ENCODE data around the gene TAS2R8. TPM values are rescaled to one million over a fixed set of nuclear protein-coding genes. Genes with fewer than 3 reads are reported as not detected.
"Not testable (repeated sequence)": the region's sequence is repeated elsewhere in the genome, so short reads cannot be mapped to it uniquely, and the experiment has no call there.

The TAS2R8 gene
- total RNA-seq, 4 donors from 2014 or later = not detected

DNA sequence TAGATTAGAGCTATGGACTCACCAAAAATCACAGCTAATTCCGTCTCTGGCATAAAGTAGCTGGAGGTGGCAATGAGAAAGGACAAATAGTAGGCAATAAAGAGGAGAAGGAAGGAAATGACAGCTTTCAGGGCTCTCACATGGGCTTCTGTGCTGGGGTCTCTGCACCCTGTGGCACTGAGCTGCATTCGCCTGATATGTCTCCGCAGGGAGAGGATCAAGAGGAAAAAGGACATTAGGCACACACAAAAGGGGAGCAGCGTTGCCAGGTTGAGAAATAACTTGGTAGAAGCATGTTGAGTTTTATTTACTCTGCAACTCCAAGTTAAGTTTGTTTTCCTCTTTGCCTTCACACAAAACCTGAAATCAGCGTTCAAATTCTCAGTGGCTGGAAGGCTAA is 5.3 kb downstream of the TAS2R8 start:
- WGBS, 2 donors = 49 to 51% methylated on average over 5 of the region's 5 CpGs
- no peaks in the 10 kb centered on the region for H3K4me1 ChIP-seq
- no peak overlapping the region for H3K4me3 ChIP-seq
- TF ChIP-seq EP300 (IDR thresholded peaks at IDR 0.05) = no peak
- no peaks in the 10 kb centered on the region for H3K9me3 ChIP-seq
- H3K36me3 ChIP-seq = no peaks in the 10 kb centered on the region
- DNase-seq (ENCODE audit: low spot score in 2 of 2) = no peak
- no peaks in the 10 kb centered on the region for H3K27me3 ChIP-seq
- no peak overlapping the region for H3K27ac ChIP-seq

- Histone ChIP-seq H3K4me3 (no peak overlapping the region), H3K27me3 (no peaks in the 10 kb centered on the region), H3K27ac (no peak overlapping the region), H3K9me3 (no peaks in the 10 kb centered on the region), H3K4me1 (no peaks in the 10 kb centered on the region), H3K36me3 (no peaks in the 10 kb centered on the region)
- TF ChIP-seq, protein P1, sequence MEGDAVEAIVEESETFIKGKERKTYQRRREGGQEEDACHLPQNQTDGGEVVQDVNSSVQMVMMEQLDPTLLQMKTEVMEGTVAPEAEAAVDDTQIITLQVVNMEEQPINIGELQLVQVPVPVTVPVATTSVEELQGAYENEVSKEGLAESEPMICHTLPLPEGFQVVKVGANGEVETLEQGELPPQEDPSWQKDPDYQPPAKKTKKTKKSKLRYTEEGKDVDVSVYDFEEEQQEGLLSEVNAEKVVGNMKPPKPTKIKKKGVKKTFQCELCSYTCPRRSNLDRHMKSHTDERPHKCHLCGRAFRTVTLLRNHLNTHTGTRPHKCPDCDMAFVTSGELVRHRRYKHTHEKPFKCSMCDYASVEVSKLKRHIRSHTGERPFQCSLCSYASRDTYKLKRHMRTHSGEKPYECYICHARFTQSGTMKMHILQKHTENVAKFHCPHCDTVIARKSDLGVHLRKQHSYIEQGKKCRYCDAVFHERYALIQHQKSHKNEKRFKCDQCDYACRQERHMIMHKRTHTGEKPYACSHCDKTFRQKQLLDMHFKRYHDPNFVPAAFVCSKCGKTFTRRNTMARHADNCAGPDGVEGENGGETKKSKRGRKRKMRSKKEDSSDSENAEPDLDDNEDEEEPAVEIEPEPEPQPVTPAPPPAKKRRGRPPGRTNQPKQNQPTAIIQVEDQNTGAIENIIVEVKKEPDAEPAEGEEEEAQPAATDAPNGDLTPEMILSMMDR (IDR thresholded peaks at IDR 0.05) = no peak
- no peak for TF ChIP-seq EP300 (IDR thresholded peaks at IDR 0.05)
- TF ChIP-seq POLR2A (IDR thresholded peaks at IDR 0.05) = no peak
- no peak for DNase-seq (ENCODE audit: low spot score in 2 of 2)
- 43 to 46% methylated on average over 2 of the region's 2 CpGs for WGBS, 2 donors
These were observed 12.9 kb downstream of the TAS2R8 start for GRCh38 chr12:10794222-10794621.

GRCh38 chr12:10791769-10792168 is 15.3 kb downstream of the TAS2R8 start:
- WGBS, 2 donors = 84 to 89% methylated on average over 4 of the region's 4 CpGs
- not testable (repeated sequence) for H3K27me3 ChIP-seq; DNase-seq (ENCODE audit: low spot score in 2 of 2); H3K9me3 ChIP-seq; H3K27ac ChIP-seq; H3K4me1 ChIP-seq; H3K36me3 ChIP-seq; H3K4me3 ChIP-seq

DNA sequence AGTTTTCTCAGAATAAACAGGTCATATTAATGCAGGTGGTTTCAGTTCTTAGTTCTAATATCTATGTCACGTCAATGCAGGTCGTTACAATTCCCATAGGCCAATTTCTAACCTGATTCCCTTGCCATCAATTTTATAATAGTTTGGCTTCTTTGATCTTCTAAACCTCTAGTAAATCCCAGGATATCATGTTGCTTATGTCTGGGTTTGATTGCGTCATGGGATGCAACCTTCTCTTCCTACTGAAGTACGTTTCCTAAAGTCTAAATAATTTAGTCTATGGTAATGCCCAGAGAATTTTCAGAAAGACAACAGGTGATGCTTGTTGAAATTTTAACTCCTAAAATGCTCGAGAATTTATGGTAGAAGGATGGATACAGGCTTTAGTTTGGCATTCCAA is 23.8 kb downstream of the TAS2R8 start:
- H3K27ac ChIP-seq = no peak overlapping the region
- H3K9me3 ChIP-seq = no peaks in the 10 kb centered on the region
- TF ChIP-seq, protein P1 (IDR thresholded peaks at IDR 0.05) = no peak
- TF ChIP-seq EP300 (IDR thresholded peaks at IDR 0.05) (no peak), POLR2A (IDR thresholded peaks at IDR 0.05) (no peak)
- no peaks in the 10 kb centered on the region for H3K27me3 ChIP-seq
- no peaks in the 10 kb centered on the region for H3K4me1 ChIP-seq
- no peaks in the 10 kb centered on the region for H3K36me3 ChIP-seq
- no peak overlapping the region for H3K4me3 ChIP-seq
- no peak for DNase-seq (ENCODE audit: low spot score in 2 of 2)
- 80 to 82% methylated on average over 5 of the region's 5 CpGs for WGBS, 2 donors

- DNase-seq (ENCODE audit: low spot score in 2 of 2) = no peak
- H3K4me1 ChIP-seq = no peaks in the 10 kb centered on the region
- WGBS, 2 donors = 87 to 90% methylated on average over 2 of the region's 2 CpGs
- no peak overlapping the region for H3K27ac ChIP-seq
- no peaks in the 10 kb centered on the region for H3K36me3 ChIP-seq
- TF ChIP-seq, protein P1 (IDR thresholded peaks at IDR 0.05) = no peak
- TF ChIP-seq POLR2A (IDR thresholded peaks at IDR 0.05) = no peak
- no peak for TF ChIP-seq EP300 (IDR thresholded peaks at IDR 0.05)
- H3K9me3 ChIP-seq = no peaks in the 10 kb centered on the region
- H3K27me3 ChIP-seq = no peaks in the 10 kb centered on the region
- H3K4me3 ChIP-seq = no peak overlapping the region
These were observed 28.0 kb downstream of the TAS2R8 start for GRCh38 chr12:10779103-10779502.

- no peak for TF ChIP-seq EP300 (IDR thresholded peaks at IDR 0.05)
- TF ChIP-seq, protein P1 (IDR thresholded peaks at IDR 0.05) = peak; percentile 45 to 77 (median 57)
- H3K9me3 ChIP-seq = no peaks in the 10 kb centered on the region
- H3K27ac ChIP-seq = no peak overlapping the region
- H3K27me3 ChIP-seq = peaks cover 0 to 2% of the 10 kb centered on the region in 2 donors
- H3K36me3 ChIP-seq = no peaks in the 10 kb centered on the region
- peak in 1 of 2 donors; percentile 31 for DNase-seq (ENCODE audit: low spot score in 2 of 2)
- H3K4me1 ChIP-seq = no peaks in the 10 kb centered on the region
- H3K4me3 ChIP-seq = no peak overlapping the region
- 0 to 2% methylated on average over 1 of the region's 1 CpG for WGBS, 2 donors
These were observed 35.9 kb downstream of the TAS2R8 start for GRCh38 chr12:10771132-10771733.

Measured in tibial nerve (tissue), 4 donors.